GM13976 (cell line): Measurements from ENCODE around the gene PNLIPRP3.

Experiments
- DNase-seq: peaks from one replicate; pipeline ENCODE4 v3.0.0; 2012; ENCODE audit warnings: low spot score
- in situ Hi-C: fragments of 300-500 bp; cut with MboI; formaldehyde crosslinking; loops from one replicate; pipeline ENCODE4 v1.12.0; 2022; ENCODE audit warnings: low sequenced_read_pairs, mixed read lengths, inconsistent platforms; ENCODE audit not compliant: unreplicated experiment
- TF ChIP-seq, protein P1 (sequence below): IDR thresholded peaks from 2 replicates; pipeline ENCODE4 v1.5.1; 2012; ENCODE audit warnings: borderline replicate concordance, mild to moderate bottlenecking; ENCODE audit not compliant: insufficient read depth; ENCODE audit errors: extremely low read depth, missing control alignments, control extremely low read depth

The PNLIPRP3 gene

DNA sequence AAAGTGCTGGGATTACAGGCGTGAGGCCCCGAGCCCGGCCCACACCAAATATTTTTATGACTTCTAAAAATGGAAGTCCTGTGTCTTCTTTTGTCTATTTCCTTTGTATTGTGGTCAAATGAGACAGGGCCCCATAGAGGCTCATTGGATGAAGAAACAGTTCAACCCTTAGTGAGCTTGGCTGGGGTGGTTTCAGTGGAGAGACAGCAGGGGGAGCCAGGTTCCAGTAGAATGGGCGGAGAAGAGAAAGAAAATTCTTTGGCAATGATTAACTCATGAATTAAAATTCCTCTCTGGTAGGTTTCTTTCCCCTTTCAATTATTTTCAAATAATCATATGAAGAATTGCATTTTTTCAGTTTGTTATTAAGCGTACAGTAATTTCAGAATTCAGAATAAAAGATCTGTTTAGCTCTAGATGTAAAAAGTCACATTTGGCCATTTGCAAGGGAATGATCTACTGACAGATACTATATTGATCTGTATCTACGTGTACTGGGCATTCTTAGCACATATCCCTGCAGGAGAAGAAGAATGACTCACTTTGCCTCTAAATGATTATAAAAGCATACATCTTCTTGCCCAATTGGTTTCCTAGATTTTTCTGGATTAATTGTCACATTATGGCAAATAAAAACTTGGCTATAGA lies 43.2 kb downstream of the PNLIPRP3 start:
- in situ Hi-C loops = no loop called here
- DNase-seq = no peak
- TF ChIP-seq, protein P1, sequence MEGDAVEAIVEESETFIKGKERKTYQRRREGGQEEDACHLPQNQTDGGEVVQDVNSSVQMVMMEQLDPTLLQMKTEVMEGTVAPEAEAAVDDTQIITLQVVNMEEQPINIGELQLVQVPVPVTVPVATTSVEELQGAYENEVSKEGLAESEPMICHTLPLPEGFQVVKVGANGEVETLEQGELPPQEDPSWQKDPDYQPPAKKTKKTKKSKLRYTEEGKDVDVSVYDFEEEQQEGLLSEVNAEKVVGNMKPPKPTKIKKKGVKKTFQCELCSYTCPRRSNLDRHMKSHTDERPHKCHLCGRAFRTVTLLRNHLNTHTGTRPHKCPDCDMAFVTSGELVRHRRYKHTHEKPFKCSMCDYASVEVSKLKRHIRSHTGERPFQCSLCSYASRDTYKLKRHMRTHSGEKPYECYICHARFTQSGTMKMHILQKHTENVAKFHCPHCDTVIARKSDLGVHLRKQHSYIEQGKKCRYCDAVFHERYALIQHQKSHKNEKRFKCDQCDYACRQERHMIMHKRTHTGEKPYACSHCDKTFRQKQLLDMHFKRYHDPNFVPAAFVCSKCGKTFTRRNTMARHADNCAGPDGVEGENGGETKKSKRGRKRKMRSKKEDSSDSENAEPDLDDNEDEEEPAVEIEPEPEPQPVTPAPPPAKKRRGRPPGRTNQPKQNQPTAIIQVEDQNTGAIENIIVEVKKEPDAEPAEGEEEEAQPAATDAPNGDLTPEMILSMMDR = no peak

DNA sequence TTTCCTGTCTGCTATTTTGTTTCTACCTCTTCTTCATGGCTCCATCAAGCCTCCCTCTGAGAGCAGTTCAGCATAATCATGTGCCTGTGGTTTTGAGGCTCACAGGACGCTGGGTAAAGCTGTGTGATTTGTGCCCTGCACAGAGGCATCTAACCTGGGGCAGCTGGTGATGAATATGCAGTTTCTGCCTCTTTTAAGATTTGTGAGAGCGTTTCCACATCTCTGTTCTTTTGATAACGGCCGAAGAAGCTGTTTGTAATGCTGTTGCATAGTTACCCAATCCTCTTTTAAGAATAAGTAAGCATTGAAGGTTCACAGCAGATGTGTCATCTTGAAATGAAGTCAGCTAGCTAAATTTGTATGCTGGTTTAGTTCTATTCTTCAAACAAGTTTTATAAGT lies 45.2 kb downstream of the PNLIPRP3 start:
- TF ChIP-seq, protein P1 = no peak
- in situ Hi-C loops = no loop called here
- no peak for DNase-seq

DNA sequence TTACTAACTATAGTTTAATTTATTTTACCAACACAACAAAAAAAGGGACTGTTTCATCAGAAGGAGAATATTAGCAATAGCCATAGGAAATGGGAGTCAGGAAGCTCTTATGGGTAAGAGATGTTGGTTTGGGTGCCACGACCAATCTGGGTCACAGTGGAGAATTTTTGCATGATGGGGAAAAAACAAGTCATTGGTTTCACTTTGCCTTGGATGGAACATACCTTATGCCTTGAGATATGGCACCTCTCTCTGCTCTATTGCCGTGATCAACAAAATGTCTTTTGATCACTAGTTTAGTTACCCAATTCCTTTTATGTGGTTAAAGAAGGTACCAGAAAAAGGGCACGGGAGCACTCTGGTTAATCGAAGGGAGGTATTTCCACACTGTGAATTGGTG lies 48.2 kb downstream of the PNLIPRP3 start:
- TF ChIP-seq, protein P1 = no peak

DNA sequence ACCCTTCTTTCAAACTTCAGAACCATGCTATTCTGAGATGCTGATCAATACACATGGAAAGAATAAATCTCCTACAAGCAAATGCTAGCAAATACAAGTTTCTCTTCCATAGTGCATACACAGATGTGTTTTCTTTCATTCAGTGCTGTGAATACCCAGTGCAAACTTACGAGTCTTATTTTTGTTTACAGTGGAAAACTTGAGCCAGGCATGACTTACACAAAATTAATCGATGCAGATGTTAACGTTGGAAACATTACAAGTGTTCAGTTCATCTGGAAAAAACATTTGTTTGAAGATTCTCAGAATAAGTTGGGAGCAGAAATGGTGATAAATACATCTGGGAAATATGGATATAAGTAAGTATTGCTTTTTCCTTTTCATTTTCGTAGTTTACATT lies 48.8 kb downstream of the PNLIPRP3 start:
- TF ChIP-seq, protein P1 = no peak
- no peak for DNase-seq
- in situ Hi-C loops = no loop called here

More for the DNA sequence above, 48.2 kb downstream of the PNLIPRP3 start:
- in situ Hi-C loops = no loop called here
- no peak for DNase-seq

DNA sequence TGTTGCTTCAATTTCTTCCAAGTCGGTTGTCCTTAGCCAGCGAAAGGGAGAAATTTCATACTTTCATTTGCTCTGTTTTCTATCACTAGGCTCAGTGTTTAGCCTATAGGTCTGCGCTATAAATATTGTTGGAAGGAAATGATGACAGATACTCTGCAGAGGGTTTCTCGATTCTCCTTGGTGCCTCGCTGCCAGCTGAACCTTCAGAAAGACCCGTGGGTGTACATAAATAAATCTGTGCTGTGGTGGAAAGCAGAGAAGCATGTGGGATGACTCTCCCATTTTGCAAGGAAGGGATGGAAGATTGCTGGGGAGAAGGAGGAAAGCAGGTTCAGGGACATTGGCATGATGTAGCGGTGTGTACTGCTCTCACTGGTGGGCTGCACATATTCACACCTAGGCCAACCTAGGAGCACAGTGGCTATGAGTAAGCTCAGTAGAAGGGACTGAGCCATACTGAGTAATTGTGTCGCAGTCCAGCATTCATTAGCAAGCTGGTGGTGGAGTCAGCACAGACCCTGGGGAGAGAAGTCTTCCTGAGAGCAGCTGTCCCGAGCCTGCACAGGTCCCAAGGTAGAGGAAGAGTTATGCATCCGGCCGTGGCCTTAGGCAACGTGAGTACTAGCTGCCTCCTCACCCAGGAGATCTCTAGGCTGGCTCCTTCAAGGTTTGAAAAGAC lies 50.5 kb downstream of the PNLIPRP3 start:
- DNase-seq = no peak
- in situ Hi-C loops = no loop called here
- TF ChIP-seq, protein P1 = no peak

DNA sequence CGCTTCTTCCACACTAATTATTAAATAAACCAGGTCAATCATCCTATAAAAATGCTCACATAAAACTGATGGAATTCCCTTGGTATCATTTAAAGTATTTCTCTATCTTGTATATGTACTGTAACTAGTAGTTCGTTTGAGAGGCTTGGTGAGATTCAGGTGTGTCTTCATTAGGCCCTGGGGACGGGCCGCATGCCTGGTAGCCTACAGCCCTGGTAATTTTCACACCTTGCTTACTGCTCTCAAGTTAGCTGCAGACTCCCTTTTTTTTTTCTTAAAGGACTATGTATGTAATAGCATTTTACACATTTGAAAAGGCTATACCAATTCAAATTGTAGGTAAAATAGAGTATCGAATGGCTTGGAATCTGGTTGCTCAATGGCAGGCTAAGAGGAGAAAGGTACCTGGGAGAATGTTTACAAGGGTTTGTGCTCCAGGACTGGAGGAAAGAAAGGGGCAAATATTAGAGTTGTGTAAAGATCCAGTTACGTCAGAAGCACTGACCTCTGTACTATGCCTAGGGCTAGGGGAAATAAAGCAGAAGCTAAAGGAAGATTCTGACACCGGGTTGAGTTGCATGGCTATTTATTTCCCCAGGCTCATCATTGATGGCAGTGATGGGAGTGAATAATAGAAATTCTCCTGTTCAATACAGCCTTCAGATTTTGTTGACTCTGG lies 59.3 kb downstream of the PNLIPRP3 start:
- in situ Hi-C loops = no loop called here
- TF ChIP-seq, protein P1 = no peak
- no peak for DNase-seq
